GM23338 (cell line): Measurements from ENCODE around the gene FOXRED1.
"Not testable (repeated sequence)": the region's sequence is repeated elsewhere in the genome, so short reads cannot be mapped to it uniquely, and the experiment has no call there.

Experiments used
- CREB1 ChIP-seq: fragments of 250-450 bp; sonication (Bioruptor Pico); IDR thresholded peaks from 2 replicates; pipeline ENCODE4 v1.5.0; 2020; ENCODE audit warnings: low read depth, mild to moderate bottlenecking, moderate library complexity
- CTCF ChIP-seq, 2 experiments: fragments of 200-600 bp in 1 of 2; sonication (generic) in 1 of 2; conservative IDR thresholded peaks; 2 replicates each; pipeline versions ENCODE4 v1.5.1 to v1.6.1; 2016 to 2017; ENCODE audit warnings: antibody characterized with exemption in 2 of 2, low read depth in 2 of 2, mild to moderate bottlenecking in 2 of 2, moderate library complexity in 1 of 2
- EZH2 ChIP-seq: fragments of 200-600 bp; sonication (generic); IDR thresholded peaks from one replicate; pipeline ENCODE4 v1.8.0; 2017; ENCODE audit warnings: antibody characterized with exemption, mild to moderate bottlenecking, low read depth; ENCODE audit not compliant: unreplicated experiment
- EZH2phosphoT487 ChIP-seq: fragments of 200-600 bp; sonication (generic); IDR thresholded peaks from one replicate; pipeline ENCODE4 v1.8.1; 2018; ENCODE audit warnings: antibody characterized with exemption; ENCODE audit not compliant: unreplicated experiment
- JUNB ChIP-seq: IDR thresholded peaks from one replicate; pipeline ENCODE4 v1.6.1; 2016; ENCODE audit warnings: antibody characterized with exemption; ENCODE audit not compliant: unreplicated experiment
- POLR2AphosphoS5 ChIP-seq: IDR thresholded peaks from 2 replicates; pipeline ENCODE4 v1.6.1; 2016; ENCODE audit warnings: antibody characterized with exemption, low read depth
- ZNF114 ChIP-seq: fragments of 250-450 bp; sonication (Bioruptor Pico); IDR thresholded peaks from 2 replicates; pipeline ENCODE4 v1.5.0; 2020; ENCODE audit warnings: mild to moderate bottlenecking, moderate library complexity
- TF ChIP-seq, protein P1 (sequence below): IDR thresholded peaks from one replicate; pipeline ENCODE4 v1.6.1; 2018; ENCODE audit warnings: antibody characterized with exemption; ENCODE audit not compliant: unreplicated experiment

DNA sequence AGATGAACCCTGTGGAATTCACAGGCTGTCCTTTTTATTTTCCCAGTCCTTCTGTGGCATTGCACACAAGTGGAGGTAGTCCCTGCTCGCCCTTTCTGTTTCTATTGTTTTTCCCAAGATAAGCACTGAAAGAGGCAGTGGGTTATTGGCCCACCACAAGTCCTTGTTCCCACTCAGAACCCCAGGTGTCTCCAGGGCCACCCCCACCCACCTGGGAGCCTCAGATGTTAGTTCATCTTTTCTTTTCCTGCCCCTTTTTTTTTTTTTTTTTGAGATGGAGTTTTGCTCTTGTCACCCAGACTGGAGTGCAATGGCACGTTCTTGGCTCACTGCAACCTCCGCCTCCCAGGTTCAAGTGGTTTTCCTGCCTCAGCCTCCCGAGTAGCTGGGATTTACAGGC is 39.8 kb downstream of the FOXRED1 start:
- TF ChIP-seq EZH2; CTCF (conservative IDR thresholded peaks at IDR 0.05; ENCODE audit: low read depth in 2 of 2); CREB1 (CRISPR knock-in tag); EZH2phosphoT487; JUNB; POLR2AphosphoS5; ZNF114: not testable (repeated sequence)
- TF ChIP-seq, protein P1, sequence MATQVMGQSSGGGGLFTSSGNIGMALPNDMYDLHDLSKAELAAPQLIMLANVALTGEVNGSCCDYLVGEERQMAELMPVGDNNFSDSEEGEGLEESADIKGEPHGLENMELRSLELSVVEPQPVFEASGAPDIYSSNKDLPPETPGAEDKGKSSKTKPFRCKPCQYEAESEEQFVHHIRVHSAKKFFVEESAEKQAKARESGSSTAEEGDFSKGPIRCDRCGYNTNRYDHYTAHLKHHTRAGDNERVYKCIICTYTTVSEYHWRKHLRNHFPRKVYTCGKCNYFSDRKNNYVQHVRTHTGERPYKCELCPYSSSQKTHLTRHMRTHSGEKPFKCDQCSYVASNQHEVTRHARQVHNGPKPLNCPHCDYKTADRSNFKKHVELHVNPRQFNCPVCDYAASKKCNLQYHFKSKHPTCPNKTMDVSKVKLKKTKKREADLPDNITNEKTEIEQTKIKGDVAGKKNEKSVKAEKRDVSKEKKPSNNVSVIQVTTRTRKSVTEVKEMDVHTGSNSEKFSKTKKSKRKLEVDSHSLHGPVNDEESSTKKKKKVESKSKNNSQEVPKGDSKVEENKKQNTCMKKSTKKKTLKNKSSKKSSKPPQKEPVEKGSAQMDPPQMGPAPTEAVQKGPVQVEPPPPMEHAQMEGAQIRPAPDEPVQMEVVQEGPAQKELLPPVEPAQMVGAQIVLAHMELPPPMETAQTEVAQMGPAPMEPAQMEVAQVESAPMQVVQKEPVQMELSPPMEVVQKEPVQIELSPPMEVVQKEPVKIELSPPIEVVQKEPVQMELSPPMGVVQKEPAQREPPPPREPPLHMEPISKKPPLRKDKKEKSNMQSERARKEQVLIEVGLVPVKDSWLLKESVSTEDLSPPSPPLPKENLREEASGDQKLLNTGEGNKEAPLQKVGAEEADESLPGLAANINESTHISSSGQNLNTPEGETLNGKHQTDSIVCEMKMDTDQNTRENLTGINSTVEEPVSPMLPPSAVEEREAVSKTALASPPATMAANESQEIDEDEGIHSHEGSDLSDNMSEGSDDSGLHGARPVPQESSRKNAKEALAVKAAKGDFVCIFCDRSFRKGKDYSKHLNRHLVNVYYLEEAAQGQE: not testable (repeated sequence)
